Adipocyte (in vitro differentiated cells): Measurements from ENCODE around the gene PELI2.

Source experiments
- DNase-seq: peaks from one replicate; pipeline ENCODE4 v3.0.0-alpha.2; 2015; ENCODE audit warnings: low read depth
- H3K27me3 ChIP-seq: replicated peaks from 2 replicates; pipeline ENCODE4 v1.7.0; 2013; ENCODE audit warnings: mild to moderate bottlenecking, low read length, moderate library complexity; ENCODE audit not compliant: control insufficient read depth, insufficient read depth
- H3K36me3 ChIP-seq: 2 replicates; pipeline ENCODE4 v1.7.0; 2013; ENCODE audit warnings: low read length, mild to moderate bottlenecking, moderate library complexity; ENCODE audit not compliant: control insufficient read depth, insufficient read depth, severe bottlenecking
- H3K4me1 ChIP-seq: 2 replicates; pipeline ENCODE4 v1.7.0; 2013; ENCODE audit warnings: mild to moderate bottlenecking, low read length, moderate library complexity; ENCODE audit not compliant: control insufficient read depth, insufficient read depth
- H3K4me3 ChIP-seq: 2 replicates; pipeline ENCODE4 v1.7.0; 2013; ENCODE audit warnings: mild to moderate bottlenecking, low read length, moderate library complexity
- H3K9ac ChIP-seq: 2 replicates; pipeline ENCODE4 v1.7.0; 2013; ENCODE audit warnings: mild to moderate bottlenecking, low read length, moderate library complexity
- H3K9me3 ChIP-seq: 2 replicates; pipeline ENCODE4 v1.7.0; 2013; ENCODE audit warnings: mild to moderate bottlenecking, low read length, moderate library complexity; ENCODE audit not compliant: control insufficient read depth

PELI2 gene

GRCh38 chr14:56290195-56290594 is 172.0 kb downstream of the PELI2 start:
- H3K4me1 ChIP-seq, result no peaks in the 10 kb centered on the region
- no peak overlapping the region for H3K9ac ChIP-seq
- no peaks in the 10 kb centered on the region for H3K27me3 ChIP-seq
- no peaks in the 10 kb centered on the region for H3K36me3 ChIP-seq
- no peak overlapping the region for H3K4me3 ChIP-seq
- H3K9me3 ChIP-seq, result no peaks in the 10 kb centered on the region
- no peak for DNase-seq

GRCh38 chr14:56292970-56293369 is 174.8 kb downstream of the PELI2 start:
- Histone ChIP-seq H3K9ac (no peak overlapping the region), H3K9me3 (no peaks in the 10 kb centered on the region), H3K27me3 (no peaks in the 10 kb centered on the region), H3K4me3 (no peak overlapping the region), H3K4me1 (no peaks in the 10 kb centered on the region), H3K36me3 (no peaks in the 10 kb centered on the region)
- no peak for DNase-seq

GRCh38 chr14:56293506-56293905 is 175.3 kb downstream of the PELI2 start:
- Histone ChIP-seq H3K4me1 (no peaks in the 10 kb centered on the region), H3K9me3 (no peaks in the 10 kb centered on the region), H3K36me3 (no peaks in the 10 kb centered on the region), H3K9ac (no peak overlapping the region), H3K27me3 (no peaks in the 10 kb centered on the region), H3K4me3 (no peak overlapping the region)
- DNase-seq, result no peak

- no peak for DNase-seq
- H3K4me1 ChIP-seq, result no peaks in the 10 kb centered on the region
- no peak overlapping the region for H3K9ac ChIP-seq
- no peaks in the 10 kb centered on the region for H3K27me3 ChIP-seq
- no peak overlapping the region for H3K4me3 ChIP-seq
- no peaks in the 10 kb centered on the region for H3K9me3 ChIP-seq
- H3K36me3 ChIP-seq, result no peaks in the 10 kb centered on the region
Measured at GRCh38 chr14:56294128-56294527, 175.9 kb downstream of the PELI2 start.

GRCh38 chr14:56295743-56296142 is 177.5 kb downstream of the PELI2 start:
- no peak for DNase-seq
- Histone ChIP-seq H3K36me3 (no peaks in the 10 kb centered on the region), H3K9me3 (no peaks in the 10 kb centered on the region), H3K9ac (no peak overlapping the region), H3K4me3 (no peak overlapping the region), H3K4me1 (peaks cover 6% of the 10 kb centered on the region), H3K27me3 (no peaks in the 10 kb centered on the region)

GRCh38 chr14:56297449-56297848 is 179.2 kb downstream of the PELI2 start:
- DNase-seq, result no peak
- Histone ChIP-seq H3K4me3 (no peak overlapping the region), H3K9me3 (no peaks in the 10 kb centered on the region), H3K27me3 (no peaks in the 10 kb centered on the region), H3K4me1 (peaks cover 6% of the 10 kb centered on the region), H3K9ac (no peak overlapping the region), H3K36me3 (no peaks in the 10 kb centered on the region)

GRCh38 chr14:56299306-56299984 is 181.2 kb downstream of the PELI2 start:
- H3K36me3 ChIP-seq, result no peaks in the 10 kb centered on the region
- no peak overlapping the region for H3K4me3 ChIP-seq
- H3K27me3 ChIP-seq, result no peaks in the 10 kb centered on the region
- no peak for DNase-seq
- no peaks in the 10 kb centered on the region for H3K9me3 ChIP-seq
- H3K4me1 ChIP-seq, result peaks cover 6% of the 10 kb centered on the region
- no peak overlapping the region for H3K9ac ChIP-seq

- Histone ChIP-seq H3K4me3 (no peak overlapping the region), H3K9me3 (no peaks in the 10 kb centered on the region), H3K9ac (no peak overlapping the region), H3K27me3 (no peaks in the 10 kb centered on the region), H3K4me1 (peaks cover 6% of the 10 kb centered on the region), H3K36me3 (no peaks in the 10 kb centered on the region)
- DNase-seq, result peak; percentile 24
Measured at GRCh38 chr14:56300495-56300894, 182.3 kb downstream of the PELI2 start.

- no peaks in the 10 kb centered on the region for H3K27me3 ChIP-seq
- no peaks in the 10 kb centered on the region for H3K36me3 ChIP-seq
- no peak overlapping the region for H3K4me3 ChIP-seq
- peaks cover 6% of the 10 kb centered on the region for H3K4me1 ChIP-seq
- H3K9ac ChIP-seq, result no peak overlapping the region
- no peak for DNase-seq
- no peaks in the 10 kb centered on the region for H3K9me3 ChIP-seq
Measured at GRCh38 chr14:56304456-56304855, 186.2 kb downstream of the PELI2 start.

GRCh38 chr14:56309198-56309597 is 191.0 kb downstream of the PELI2 start:
- DNase-seq, result no peak
- H3K4me1 ChIP-seq, result peaks cover 5% of the 10 kb centered on the region
- H3K4me3 ChIP-seq, result no peak overlapping the region
- no peak overlapping the region for H3K9ac ChIP-seq
- H3K36me3 ChIP-seq, result no peaks in the 10 kb centered on the region
- H3K27me3 ChIP-seq, result no peaks in the 10 kb centered on the region
- H3K9me3 ChIP-seq, result no peaks in the 10 kb centered on the region

GRCh38 chr14:56310643-56311042 is 192.4 kb downstream of the PELI2 start:
- Histone ChIP-seq H3K9ac (no peak overlapping the region), H3K36me3 (no peaks in the 10 kb centered on the region), H3K4me3 (no peak overlapping the region), H3K27me3 (no peaks in the 10 kb centered on the region), H3K4me1 (peaks cover 5% of the 10 kb centered on the region), H3K9me3 (no peaks in the 10 kb centered on the region)
- DNase-seq, result peak; percentile 19

GRCh38 chr14:56313789-56314188 is 195.6 kb downstream of the PELI2 start:
- Histone ChIP-seq H3K4me1 (peaks cover 7% of the 10 kb centered on the region), H3K4me3 (no peak overlapping the region), H3K9ac (no peak overlapping the region), H3K27me3 (no peaks in the 10 kb centered on the region), H3K9me3 (no peaks in the 10 kb centered on the region), H3K36me3 (no peaks in the 10 kb centered on the region)
- DNase-seq, result no peak
